HEK293T (cell line): ENCODE results near the gene USH1C.
A peak's percentile ranks its signal among the peaks of the same experiment; 100 is the strongest.

Source experiments
- CTCF ChIA-PET: fragments of 350-600 bp; formaldehyde crosslinking; extraction: SDS; loops from one replicate; lab custom pipeline; 2021; ENCODE audit warnings: antibody characterized with exemption, inconsistent platforms; lab: Yijun Ruan, JAX
- POLR2A ChIA-PET: fragments of 350-600 bp; formaldehyde crosslinking; extraction: SDS; loops from one replicate; lab custom pipeline; 2020; ENCODE audit warnings: antibody characterized with exemption, inconsistent platforms; lab: Yijun Ruan, JAX
- DNase-seq: peaks from one replicate; pipeline ENCODE4 v3.0.0; 2012; ENCODE audit warnings: mixed read lengths; ENCODE audit errors: extremely low spot score
- ARNT ChIP-seq: fragments of 450-650 bp; IDR thresholded peaks from 2 replicates; pipeline ENCODE4 v1.6.1; 2017; ENCODE audit warnings: mild to moderate bottlenecking
- BHLHE40 ChIP-seq: fragments of 450-650 bp; IDR thresholded peaks from 2 replicates; pipeline ENCODE4 v1.6.1; 2016; ENCODE audit warnings: mild to moderate bottlenecking, moderate library complexity, borderline replicate concordance
- CTBP1 ChIP-seq: fragments of 450-650 bp; IDR thresholded peaks from 2 replicates; pipeline ENCODE4 v1.6.1; 2016; ENCODE audit warnings: borderline replicate concordance
- ELF4 ChIP-seq: fragments of 450-650 bp; IDR thresholded peaks from 2 replicates; pipeline ENCODE4 v1.6.1; 2017; ENCODE audit warnings: antibody characterized with exemption
- FOXA1 ChIP-seq: fragments of 450-650 bp; IDR thresholded peaks from 2 replicates; pipeline ENCODE4 v1.6.1; 2016; ENCODE audit warnings: mild to moderate bottlenecking
- FOXK2 ChIP-seq: fragments of 450-650 bp; IDR thresholded peaks from 2 replicates; pipeline ENCODE4 v1.6.1; 2016; ENCODE audit warnings: mild to moderate bottlenecking
- FOXM1 ChIP-seq: fragments of 450-650 bp; IDR thresholded peaks from 2 replicates; pipeline ENCODE4 v1.6.1; 2017; ENCODE audit warnings: mild to moderate bottlenecking, borderline replicate concordance
- HDGF ChIP-seq: fragments of 450-650 bp; IDR thresholded peaks from 2 replicates; pipeline ENCODE4 v1.6.1; 2017; ENCODE audit warnings: antibody characterized with exemption, borderline replicate concordance
- L3MBTL2 ChIP-seq: fragments of 450-650 bp; conservative IDR thresholded peaks from 2 replicates; pipeline ENCODE4 v1.6.1; 2016; ENCODE audit warnings: mild to moderate bottlenecking
- LEF1 ChIP-seq: fragments of 450-650 bp; IDR thresholded peaks from 2 replicates; pipeline ENCODE4 v1.6.1; 2017; ENCODE audit warnings: mild to moderate bottlenecking, borderline replicate concordance
- NFRKB ChIP-seq: fragments of 450-650 bp; IDR thresholded peaks from 2 replicates; pipeline ENCODE4 v1.6.1; 2016; ENCODE audit warnings: mild to moderate bottlenecking, moderate library complexity
- SP1 ChIP-seq: fragments of 450-650 bp; IDR thresholded peaks from 2 replicates; pipeline ENCODE4 v1.6.1; 2017
- SUZ12 ChIP-seq: fragments of 450-650 bp; IDR thresholded peaks from 2 replicates; pipeline ENCODE4 v1.6.1; 2016; ENCODE audit warnings: mild to moderate bottlenecking
- TARDBP ChIP-seq: fragments of 450-650 bp; IDR thresholded peaks from 2 replicates; pipeline ENCODE4 v1.6.1; 2016
- ZNF384 ChIP-seq: fragments of 450-650 bp; IDR thresholded peaks from 2 replicates; pipeline ENCODE4 v1.6.1; 2016
- TF ChIP-seq, protein P1 (sequence below): fragments of 450-650 bp; IDR thresholded peaks from 2 replicates; pipeline ENCODE4 v1.6.1; 2016

The USH1C gene

DNA sequence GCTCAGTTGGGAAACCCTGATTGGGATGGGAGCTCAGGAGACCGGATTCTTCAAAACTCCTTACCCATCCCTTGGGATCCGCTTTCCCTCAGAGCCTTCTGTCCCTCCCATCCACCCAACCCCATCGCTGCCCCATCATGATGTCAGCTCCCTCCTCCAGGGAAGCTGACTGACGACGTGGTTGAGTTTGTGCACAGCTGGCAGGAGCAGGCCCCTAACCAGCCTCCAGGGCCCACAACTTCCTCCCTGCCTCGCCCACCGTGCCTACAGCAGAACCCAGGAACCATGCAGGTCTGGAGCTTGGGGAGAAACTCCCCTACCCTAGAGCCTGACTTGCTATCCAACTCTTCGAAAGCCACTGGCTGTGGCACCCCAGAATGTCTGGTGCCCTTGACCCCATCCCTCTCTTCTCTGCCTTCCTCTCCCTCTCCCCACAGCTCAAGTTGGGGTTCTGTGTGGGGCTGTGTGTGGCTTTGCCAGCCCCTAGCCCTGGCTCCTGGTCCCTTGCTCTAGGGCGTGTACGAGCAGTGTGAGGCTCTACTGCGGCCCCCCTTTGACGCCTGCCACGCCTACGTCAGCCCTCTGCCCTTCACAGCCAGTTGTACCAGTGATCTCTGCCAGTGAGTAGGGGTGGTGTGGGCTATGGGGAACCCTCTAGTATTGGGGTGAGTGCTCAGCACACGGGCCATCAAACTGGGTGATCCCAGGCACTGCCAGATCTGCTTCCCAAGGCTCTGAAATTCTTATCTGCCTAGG lies 14.0 kb upstream of the USH1C start:
- no peak for TF ChIP-seq TARDBP
- no peak for TF ChIP-seq FOXA1
- no peak for TF ChIP-seq FOXM1
- TF ChIP-seq SP1: no peak
- TF ChIP-seq ARNT: no peak
- no peak for TF ChIP-seq SUZ12
- no peak for TF ChIP-seq ZNF384
- TF ChIP-seq FOXK2: no peak
- ChIA-PET CTCF (no interaction called here), POLR2A (interaction anchor here (1.1 kb wide), 1 partner anchor 170 kb away, joined by 3 read pairs; the partner anchor contains the start of gene KCNJ11)
- no peak for DNase-seq

DNA sequence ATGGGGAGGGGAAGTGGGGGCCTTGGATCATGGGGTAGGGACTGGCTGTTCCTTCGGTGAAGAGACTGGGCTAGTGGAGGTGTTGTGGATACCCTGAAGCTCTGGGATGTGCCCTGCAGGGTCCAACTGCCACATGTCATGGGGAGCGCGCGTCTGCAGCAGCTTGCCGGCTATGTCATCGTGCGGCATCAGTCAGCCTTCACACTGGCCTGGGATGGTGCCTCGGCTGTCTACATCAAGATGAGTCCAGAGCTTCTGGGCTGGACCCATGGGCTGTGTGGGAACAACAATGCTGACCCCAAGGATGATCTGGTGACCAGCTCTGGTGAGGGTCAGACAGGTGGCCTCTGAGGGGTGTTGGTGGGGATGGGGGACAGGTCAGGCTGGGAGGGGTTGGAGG lies 12.8 kb upstream of the USH1C start:
- no peak for DNase-seq
- TF ChIP-seq ELF4 (no peak), BHLHE40 (no peak), FOXA1 (no peak), TARDBP (no peak), SUZ12 (no peak), ARNT (no peak), ZNF384 (no peak)
- ChIA-PET POLR2A (no interaction called here), CTCF (no interaction called here)

DNA sequence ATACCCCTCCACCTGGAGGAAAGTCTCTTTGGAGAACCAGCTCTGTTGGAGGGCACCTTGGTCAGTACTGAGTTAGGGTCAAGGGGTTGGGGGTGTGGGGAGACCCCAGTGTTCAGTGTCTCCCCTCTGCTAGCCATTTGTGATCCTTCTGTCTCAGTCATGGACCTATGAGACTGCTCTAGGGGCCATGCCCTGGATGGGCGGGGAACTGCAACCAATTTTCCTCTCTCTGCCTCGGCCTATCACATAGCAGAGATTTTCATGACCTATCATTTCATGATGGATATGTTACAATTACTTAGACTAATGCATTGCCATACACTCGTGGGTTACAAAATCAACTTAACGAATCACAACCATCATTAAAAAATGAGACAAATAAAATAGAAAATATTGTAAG lies 10.3 kb upstream of the USH1C start:
- TF ChIP-seq, protein P1, sequence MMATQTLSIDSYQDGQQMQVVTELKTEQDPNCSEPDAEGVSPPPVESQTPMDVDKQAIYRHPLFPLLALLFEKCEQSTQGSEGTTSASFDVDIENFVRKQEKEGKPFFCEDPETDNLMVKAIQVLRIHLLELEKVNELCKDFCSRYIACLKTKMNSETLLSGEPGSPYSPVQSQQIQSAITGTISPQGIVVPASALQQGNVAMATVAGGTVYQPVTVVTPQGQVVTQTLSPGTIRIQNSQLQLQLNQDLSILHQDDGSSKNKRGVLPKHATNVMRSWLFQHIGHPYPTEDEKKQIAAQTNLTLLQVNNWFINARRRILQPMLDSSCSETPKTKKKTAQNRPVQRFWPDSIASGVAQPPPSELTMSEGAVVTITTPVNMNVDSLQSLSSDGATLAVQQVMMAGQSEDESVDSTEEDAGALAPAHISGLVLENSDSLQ: peak; percentile 7; the same call in 1 of the 2 replicates
- TF ChIP-seq HDGF: no peak
- no peak for TF ChIP-seq NFRKB
- DNase-seq: peak; percentile 43
- CTCF ChIA-PET: interaction anchor here (1.1 kb wide), 1 partner anchor 151 kb away, joined by 3 read pairs; no protein-coding TSS in a partner anchor
- POLR2A ChIA-PET: no interaction called here

DNA sequence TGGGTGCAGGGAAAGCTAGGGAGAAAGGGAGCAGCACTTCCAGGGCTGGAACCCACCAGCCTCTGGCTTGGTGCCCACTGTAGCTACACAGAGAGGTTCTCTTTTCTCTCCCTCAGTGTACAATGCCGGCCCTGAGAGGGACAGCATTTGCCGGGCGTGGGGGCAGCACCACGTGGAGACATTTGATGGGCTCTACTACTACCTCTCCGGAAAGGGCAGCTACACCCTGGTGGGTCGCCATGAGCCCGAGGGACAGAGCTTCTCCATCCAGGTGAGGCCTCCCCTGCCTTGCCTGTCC lies 9.0 kb upstream of the USH1C start:
- ChIA-PET CTCF (interaction anchor here (1.1 kb wide), 1 partner anchor 150 kb away, joined by 3 read pairs; no protein-coding TSS in a partner anchor), POLR2A (no interaction called here)
- TF ChIP-seq SP1: no peak
- no peak for TF ChIP-seq HDGF
- TF ChIP-seq L3MBTL2: no peak
- no peak for TF ChIP-seq SUZ12
- no peak for TF ChIP-seq FOXA1
- TF ChIP-seq ZNF384: no peak
- no peak for DNase-seq

DNA sequence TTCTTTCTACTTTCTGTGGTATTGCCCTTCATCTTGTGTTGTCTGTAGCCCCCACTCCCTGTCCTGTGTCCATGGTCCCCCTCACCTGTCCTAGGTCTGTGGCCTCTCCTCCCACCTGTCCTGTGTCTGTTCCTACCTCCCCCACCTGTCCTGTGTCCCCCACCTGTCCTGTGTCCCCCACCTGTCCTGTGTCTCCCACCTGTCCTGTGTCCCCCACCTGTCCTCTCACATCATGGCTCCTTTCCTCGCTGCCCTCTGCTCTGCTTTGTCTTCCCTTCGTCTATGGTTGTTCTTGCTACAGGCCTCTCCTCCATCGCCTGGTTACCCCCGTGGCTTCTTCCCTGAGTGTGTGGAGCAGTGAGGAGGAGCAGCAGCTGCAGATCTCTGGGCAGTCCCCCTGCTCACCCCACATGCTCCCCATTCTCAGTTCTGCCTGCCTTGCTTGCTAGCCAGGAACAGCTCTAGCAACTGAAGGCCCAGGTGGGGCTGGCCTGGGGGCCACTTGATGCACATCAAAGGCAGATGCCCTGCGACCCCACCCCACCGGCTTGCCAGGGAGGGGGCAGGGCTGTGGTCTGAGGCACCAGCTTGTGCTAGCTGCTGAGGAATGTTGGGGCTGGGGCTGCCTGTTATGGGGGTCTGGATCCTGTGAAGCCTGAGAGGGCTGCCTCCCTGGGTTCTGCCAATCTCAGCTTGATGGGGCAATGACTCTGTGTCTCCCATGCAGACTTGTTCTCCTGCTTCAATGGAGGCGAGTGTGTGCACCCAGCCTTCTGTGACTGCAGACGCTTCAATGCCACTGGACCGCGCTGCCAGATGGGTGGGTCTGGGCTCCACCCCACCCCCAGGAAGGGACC lies 8.4 kb upstream of the USH1C start:
- POLR2A ChIA-PET: no interaction called here
- TF ChIP-seq HDGF (no peak), SP1 (no peak), ELF4 (no peak), FOXA1 (no peak), TARDBP (no peak), FOXM1 (no peak), LEF1 (no peak), FOXK2 (no peak), CTBP1 (no peak)
- DNase-seq: no peak
- CTCF ChIA-PET: no interaction called here

DNA sequence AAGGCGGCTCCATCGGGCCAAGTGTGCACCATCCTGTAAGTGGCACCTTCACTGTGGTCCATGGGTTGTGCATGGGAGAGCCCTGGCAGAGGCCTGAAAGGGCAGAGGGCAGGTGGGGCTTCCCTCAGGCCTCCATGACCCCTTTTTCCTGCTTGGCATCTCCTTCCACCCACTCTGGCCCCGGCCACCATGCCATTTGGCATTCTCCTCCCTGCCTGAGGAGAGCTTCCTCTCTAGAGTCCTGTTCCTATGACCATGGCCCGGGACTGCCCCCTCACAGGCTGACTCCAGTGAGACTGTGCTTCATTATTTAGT lies 7.8 kb upstream of the USH1C start:
- CTCF ChIA-PET: no interaction called here
- POLR2A ChIA-PET: no interaction called here
- no peak for TF ChIP-seq ZNF384
- no peak for TF ChIP-seq SP1
- no peak for TF ChIP-seq BHLHE40
- no peak for DNase-seq

DNA sequence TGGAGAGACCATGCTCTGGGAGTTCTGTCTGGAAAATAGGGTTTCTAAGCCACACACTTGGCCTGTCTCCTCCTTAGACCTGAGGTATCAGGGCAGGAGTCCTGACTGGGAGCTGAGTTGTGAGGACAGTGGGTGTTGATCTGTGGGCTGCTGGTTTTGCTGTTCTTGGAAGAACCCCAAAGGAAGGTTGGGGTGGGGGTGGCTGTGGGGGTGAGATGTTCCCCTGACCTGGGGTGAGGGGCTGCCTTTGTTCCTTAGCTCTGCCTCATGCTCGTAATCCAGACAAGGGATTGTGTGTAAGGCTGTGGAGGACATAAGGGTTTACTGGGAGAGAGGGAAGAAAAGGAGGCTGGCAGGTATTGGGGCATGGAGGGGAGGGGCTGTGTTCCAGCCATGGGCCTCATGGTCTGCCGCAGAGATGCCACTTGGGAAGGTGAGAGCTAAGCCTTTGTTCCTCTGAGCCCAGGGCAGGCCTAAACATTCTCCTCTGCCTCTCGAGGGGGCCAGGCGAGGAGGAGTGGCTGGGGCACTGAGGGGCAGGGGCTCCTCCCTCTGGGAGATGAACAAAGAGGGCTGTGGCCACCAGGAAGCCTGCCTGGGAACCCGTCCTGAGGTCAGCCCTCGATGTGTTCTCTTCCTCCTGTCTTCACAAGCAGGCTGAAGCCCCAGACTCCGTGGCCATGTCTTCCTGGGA lies 7.3 kb upstream of the USH1C start:
- no peak for TF ChIP-seq FOXA1
- TF ChIP-seq FOXM1: no peak
- TF ChIP-seq FOXK2: no peak
- no peak for TF ChIP-seq ZNF384
- TF ChIP-seq, protein P1: no peak
- no peak for TF ChIP-seq ARNT
- TF ChIP-seq HDGF: no peak
- TF ChIP-seq SUZ12: no peak
- TF ChIP-seq ELF4: no peak
- no peak for TF ChIP-seq SP1
- no peak for DNase-seq
- ChIA-PET POLR2A (no interaction called here), CTCF (interaction anchor here (0.6 kb wide), 1 partner anchor 41 kb away, joined by 3 read pairs; no protein-coding TSS in a partner anchor)
